KOPT-K1 (cell line): ENCODE measurements around the gene KCNS1.

ENCODE experiments used
- H3K27ac ChIP-seq: fragments of 200-600 bp; sonication (generic); 2 replicates; pipeline ENCODE4 v1.5.1; 2016; ENCODE audit warnings: antibody characterized with exemption, mild to moderate bottlenecking, low read depth, low read length; ENCODE audit not compliant: poor library complexity, severe bottlenecking
- H3K36me3 ChIP-seq: fragments of 200-600 bp; sonication (generic); 2 replicates; pipeline ENCODE4 v1.5.1; 2017; ENCODE audit warnings: antibody characterized with exemption, mild to moderate bottlenecking, low read length, moderate library complexity; ENCODE audit not compliant: insufficient read depth
- H3K9me3 ChIP-seq: fragments of 200-600 bp; sonication (generic); 2 replicates; pipeline ENCODE4 v1.5.1; 2017; ENCODE audit warnings: antibody characterized with exemption, low read length, mild to moderate bottlenecking; ENCODE audit not compliant: insufficient read depth, poor library complexity, severe bottlenecking

The KCNS1 gene

DNA sequence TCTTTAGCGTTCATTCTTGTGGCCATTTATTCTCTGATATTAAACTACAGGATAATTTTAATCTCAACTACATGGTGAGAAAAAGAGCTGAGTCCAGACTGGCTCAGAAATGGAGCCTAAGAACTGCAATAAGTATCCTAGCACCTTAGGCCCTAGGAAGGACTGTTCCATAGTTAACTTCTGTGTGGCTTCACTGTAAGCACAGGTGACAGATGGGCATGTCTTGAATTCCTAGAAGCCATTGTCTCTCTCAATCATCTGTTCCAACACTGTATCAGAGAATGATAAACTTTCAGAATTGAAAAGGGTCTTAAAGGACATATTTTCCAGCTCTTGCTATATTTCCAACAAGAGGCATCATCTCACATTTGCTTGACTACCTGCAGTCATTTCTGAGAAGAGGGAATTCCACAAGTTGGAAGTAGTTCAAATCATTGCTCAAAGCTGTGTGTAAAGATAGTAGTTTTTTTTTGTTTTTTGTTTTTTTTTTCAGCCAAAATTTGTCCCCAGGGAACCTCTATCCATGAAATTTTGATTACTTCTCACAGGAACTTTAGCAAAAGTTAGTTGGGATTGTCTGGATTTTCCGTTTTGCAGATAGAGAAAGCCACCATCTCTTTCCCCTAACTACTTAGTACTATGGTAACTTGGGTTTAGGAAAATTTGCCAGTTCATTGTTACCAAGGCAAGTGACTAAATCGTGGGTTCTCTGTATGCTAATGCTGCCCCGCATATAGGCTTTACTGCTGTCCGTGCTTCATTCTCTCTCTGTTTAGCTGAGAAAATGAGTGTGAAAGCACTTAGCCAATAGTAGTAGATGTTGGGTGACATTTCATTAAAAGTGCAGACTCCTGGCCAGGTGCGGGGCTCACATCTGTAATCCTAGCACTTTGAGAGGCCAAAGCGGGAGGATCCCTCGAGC is 47.2 kb downstream of the KCNS1 start:
- H3K27ac ChIP-seq: peak overlapping the region; percentile 35
- no peaks in the 10 kb centered on the region for H3K9me3 ChIP-seq
- H3K36me3 ChIP-seq: peaks cover 65% of the 10 kb centered on the region

DNA sequence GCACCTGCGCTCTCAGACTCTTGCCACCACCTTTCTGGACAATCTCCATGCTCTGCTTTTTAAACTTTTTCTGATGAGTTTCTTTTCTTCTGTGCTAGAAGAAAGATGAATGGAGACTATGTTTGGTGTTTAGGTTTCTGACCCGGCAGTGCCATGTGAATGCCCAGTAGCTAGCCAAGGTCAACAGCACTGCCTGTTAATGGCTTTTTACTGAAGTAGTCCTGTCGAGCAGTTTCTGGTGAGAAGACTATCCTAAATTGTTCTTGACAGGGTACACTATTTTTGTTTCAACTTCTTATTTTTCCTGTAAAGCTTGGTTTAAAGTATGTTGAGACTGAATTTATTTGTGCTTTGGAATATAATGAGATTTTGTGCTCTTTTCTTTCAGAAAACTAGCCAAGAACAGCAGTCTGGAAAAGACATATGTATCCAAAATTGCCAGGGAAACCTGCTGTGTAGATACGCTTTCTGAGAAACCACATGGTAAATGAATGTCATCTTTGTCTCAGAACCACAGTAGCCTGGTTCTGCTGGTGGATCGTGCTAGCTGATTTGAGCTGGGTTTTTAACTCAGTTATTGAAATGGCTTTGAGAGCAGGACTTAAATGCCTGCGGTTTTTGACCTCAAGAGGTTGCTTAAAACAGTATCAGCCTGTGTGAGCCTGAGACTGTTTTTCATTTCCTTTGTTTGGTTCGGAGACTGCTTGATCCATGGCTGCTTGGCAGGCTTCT is 48.1 kb downstream of the KCNS1 start:
- no peaks in the 10 kb centered on the region for H3K9me3 ChIP-seq
- peak overlapping the region; percentile 35 for H3K27ac ChIP-seq
- H3K36me3 ChIP-seq: peaks cover 64% of the 10 kb centered on the region

DNA sequence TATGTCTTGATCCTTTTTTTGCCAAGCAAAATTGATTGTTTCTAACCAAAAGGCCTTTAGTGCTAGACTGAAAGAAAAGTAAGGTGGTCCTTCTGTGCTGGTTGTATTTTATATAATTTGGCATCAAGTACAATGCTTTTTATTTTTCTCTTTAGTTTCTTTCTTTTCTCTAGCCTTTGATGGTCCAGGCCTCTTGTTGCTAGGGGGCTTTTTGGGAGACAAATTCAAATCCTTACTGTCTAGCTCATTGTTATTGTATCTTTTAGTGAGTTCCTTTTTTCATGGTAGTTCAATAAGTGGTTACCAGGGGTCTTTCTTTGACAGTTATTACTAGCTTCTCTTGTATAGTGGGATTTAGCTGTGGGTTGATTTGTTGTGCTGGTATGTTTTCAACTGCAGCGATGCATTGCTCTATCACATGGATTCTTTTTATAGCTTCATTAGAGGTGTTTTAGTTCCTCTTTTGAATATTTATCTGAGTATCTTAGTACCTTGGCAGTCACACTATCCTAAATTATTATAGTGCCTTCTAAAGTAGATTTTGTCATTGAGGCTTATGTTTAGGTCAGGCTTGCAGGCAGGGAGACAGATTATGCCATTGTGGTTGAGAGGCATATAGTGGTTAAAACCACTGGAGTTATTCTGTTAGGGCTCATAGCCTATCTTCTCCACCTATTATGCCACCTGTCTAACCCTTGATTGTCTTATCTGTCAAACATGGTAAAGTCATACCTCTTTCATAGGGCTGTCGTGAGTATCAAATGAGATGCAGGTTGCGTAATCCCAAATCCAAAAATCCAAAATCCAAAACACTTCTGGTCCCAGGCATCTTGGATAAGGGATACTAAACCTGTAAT is 49.5 kb downstream of the KCNS1 start:
- Histone ChIP-seq H3K9me3 (no peaks in the 10 kb centered on the region), H3K27ac (no peak overlapping the region), H3K36me3 (peaks cover 60% of the 10 kb centered on the region)

DNA sequence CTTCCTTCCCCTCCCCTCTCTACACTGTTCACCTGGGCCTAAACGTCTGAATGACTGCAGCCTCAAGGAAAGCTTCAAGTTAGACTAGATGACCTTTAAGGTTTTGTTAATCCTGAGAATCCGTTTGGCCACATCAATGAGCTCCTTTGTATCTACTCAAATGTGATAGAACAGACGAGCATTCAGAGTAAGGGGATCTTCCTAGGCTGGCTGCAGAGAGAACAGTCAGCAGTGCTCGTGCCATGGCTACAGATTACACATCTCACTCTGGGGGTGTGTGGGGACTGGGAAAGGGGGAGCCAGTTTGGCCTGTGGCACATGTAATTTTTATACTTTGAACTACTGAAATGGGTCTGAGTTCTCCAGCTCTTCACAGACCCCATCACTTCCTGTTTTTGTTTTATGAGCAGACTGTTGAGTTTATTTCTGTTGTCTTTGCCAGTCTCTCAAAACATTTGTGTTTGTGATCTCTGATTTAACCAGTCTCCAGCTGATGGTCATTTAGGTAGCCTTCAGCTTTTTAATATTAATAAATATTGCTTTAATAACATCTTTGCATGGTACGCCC is 50.9 kb downstream of the KCNS1 start:
- H3K36me3 ChIP-seq: peaks cover 46% of the 10 kb centered on the region
- no peaks in the 10 kb centered on the region for H3K9me3 ChIP-seq
- H3K27ac ChIP-seq: peak overlapping the region; percentile 24

DNA sequence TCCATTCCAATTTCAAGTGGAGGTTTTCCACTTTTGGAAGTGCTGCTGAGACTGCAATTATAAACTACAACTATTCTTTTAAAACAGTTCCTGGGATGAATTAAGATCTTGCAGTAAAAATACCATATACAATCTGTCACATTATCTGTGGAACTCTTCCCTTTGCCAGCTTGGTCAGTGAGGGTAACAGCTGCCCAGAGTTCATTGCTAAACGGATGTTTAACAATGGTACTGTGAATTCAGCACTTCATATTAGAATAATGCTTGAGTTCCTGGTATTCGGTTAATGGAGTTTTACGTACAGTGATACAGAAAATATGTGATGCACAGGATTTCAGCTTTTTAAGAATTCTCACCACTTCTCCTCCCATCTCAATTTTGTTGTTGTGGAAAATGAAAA is 51.5 kb downstream of the KCNS1 start:
- H3K27ac ChIP-seq: no peak overlapping the region

DNA sequence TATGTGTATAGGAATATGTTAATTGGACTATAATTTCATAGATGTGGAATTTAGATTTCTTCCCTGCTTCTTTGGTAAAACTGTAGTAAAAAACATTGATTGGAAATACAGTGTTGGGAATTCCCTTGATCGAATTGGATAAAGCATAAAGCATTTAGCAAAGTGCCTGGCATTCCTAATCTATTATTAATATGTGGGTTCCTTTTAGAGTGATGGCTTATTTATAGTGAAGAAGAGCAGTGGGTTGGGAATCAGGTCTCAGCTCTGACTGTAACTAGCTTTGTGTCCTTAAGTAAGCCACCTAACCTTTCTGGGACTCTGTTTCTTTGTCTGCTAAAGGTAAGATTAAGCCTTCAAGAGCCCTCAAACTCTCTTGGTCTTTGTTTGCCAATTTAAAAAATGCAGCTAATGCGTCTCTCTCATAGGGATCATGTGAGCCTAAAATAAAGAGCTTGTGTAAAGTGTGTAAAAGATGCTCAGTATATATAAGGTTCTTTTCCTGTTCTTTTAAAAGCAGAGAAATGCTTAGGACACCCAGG is 53.3 kb downstream of the KCNS1 start:
- H3K36me3 ChIP-seq: peaks cover 49% of the 10 kb centered on the region
- H3K9me3 ChIP-seq: no peaks in the 10 kb centered on the region
- no peak overlapping the region for H3K27ac ChIP-seq

More for the DNA sequence above, 51.5 kb downstream of the KCNS1 start:
- Histone ChIP-seq H3K9me3 (no peaks in the 10 kb centered on the region), H3K36me3 (peaks cover 44% of the 10 kb centered on the region)

DNA sequence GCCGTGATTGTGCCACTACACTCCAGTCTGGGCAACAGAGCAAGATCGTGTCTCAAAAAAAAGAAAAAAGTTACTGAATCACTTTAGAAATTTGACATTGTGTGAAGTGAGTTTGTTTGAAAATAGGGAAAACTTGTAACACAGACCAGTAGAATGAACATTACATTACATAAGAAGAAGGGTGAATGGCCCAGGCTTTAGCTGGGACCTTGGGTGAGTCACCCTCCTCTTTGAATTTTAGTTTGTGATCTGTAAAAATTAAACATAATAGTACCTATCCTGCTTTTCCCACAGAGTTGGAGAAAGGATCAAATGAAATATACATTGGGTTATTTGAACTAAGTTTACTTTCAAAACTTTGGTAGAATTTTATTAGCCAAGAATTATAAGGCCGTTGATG is 56.3 kb downstream of the KCNS1 start:
- H3K9me3 ChIP-seq: no peaks in the 10 kb centered on the region
- H3K36me3 ChIP-seq: peaks cover 73% of the 10 kb centered on the region
- no peak overlapping the region for H3K27ac ChIP-seq

DNA sequence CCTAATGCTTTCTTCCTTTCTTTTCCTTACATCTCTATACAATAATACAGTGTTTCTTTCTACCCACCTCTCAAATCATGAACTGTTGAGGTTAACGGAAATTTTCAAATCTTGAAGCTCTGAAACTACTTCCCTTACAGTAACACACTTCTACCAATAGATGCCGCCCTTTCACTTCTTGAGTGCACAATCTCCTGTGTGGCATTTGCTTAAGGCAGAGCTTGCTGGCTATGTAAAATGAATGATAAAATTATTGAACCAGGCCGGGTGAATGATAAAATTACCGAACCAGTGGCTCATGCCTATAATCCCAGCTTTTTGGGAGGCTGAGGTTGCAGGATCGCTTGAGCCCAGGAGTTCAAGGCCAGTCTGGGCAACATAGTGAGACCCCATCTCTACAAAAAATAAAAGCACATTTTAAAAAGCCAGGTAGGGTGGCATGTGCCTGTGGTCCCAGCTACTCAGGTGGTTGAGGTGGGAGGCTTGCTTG is 56.8 kb downstream of the KCNS1 start:
- Histone ChIP-seq H3K9me3 (no peaks in the 10 kb centered on the region), H3K27ac (no peak overlapping the region), H3K36me3 (peaks cover 73% of the 10 kb centered on the region)

DNA sequence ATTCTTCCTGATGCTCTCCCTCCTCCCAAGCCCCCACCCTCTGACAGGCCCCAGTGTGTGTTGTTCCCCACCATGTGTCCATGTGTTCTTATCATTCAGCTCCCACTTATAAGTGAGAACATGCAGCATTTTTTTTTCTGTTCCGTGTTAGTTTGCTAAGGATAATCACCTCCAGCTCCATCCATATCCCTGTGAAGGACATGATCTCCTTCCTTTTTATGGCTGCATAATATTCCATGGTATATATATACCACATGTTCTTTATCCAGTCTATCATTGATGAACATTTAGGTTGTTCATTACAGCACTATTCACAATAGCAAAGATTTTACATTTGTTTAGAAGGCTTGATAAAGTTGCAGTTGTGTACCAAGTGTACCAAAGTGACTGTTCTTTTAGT is 57.9 kb downstream of the KCNS1 start:
- Histone ChIP-seq H3K36me3 (peaks cover 66% of the 10 kb centered on the region), H3K27ac (no peak overlapping the region), H3K9me3 (no peaks in the 10 kb centered on the region)
